ENCODE measurements around the gene PTN. TPM values are rescaled to one million over a fixed set of nuclear protein-coding genes. Genes with fewer than 3 reads are reported as not detected.

PTN gene
- polyA plus RNA-seq, 2 of the 4 experiments (the other 2 are of a cell fraction) = not detected

DNA sequence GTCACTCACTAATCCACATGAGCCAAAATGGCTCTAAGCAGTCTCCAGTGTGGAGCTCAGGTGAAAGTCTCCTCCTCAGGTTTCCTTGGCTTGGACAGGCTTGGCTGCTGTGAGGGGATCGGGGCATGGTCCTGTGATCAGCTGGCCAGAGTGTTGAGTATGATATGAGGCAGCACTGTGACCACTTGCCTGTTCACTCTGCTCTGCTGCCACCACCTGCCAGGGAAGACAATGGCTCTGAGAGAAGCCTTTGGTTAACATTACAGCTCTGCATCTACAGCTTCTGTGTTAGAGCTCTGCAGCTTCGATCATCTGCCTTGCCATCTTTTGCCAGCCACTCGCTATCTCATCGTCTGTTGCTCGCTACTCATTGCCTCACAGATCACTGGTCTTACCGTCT lies 20.1 kb upstream of the PTN start:
- Histone ChIP-seq H3K9me3 (peaks cover 3% of the 10 kb centered on the region; the same call in 2 of the 3 replicates), H3K4me2 (no peak overlapping the region), H3K4me1 (no peaks in the 10 kb centered on the region), H3K4me3 (no peak overlapping the region), H3K27ac (no peak overlapping the region)
- DNase-seq (ENCODE audit: low read depth in 1 of 2, low spot score in 1 of 2) (no peak), FAIRE-seq (no peak), ATAC-seq (no peak)
- WGBS (ENCODE audit: missing lambda C conversion rate) = 17% methylated on average over 6 of the region's 6 CpGs
- TF ChIP-seq JUN (IDR thresholded peaks at IDR 0.05) (no peak), HDAC2 (IDR thresholded peaks at IDR 0.05) (no peak), SMC3 (IDR thresholded peaks at IDR 0.05) (no peak), MAFK (IDR thresholded peaks at IDR 0.05; ENCODE audit: partially characterized antibody) (no peak), RFX5 (IDR thresholded peaks at IDR 0.05) (no peak), RAD21 (conservative IDR thresholded peaks at IDR 0.05 in 1 of 2, IDR thresholded peaks at IDR 0.05 in 1 of 2) (no peak), POLR2A (IDR thresholded peaks at IDR 0.05; ENCODE audit: low read length) (no peak), NR3C1 (IDR thresholded peaks at IDR 0.05) (no peak)
- ChIA-PET CTCF (interaction anchor here (1.6 kb wide), 1 partner anchor 9 kb away, joined by 3 read pairs; no protein-coding TSS in a partner anchor), POLR2A (no interaction called here)

DNA sequence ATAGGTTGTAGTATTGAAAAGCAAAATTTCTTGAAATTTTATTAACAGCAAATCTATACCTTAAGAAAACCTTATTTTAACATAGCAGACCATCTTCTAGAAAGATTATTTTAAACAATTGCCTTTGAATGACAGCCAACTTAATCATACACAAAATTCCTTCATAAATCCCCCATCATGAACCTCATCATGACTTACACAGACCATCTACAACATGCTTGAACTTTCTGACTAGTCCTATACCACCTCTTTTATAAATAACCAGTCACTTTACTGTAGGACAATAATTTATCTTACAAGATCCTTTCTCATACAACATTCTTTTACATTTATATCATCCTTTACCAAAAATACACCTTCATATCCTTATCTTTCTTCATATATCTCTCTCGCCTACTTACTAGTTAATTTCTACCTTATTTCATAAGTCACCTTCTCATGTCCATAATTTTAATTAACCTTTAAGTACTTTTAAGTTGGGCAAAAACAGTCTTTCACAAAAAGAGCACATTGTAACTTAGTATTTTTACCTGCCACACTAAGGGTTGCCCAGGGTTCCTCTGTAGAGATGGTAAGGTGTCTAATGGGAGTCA lies 16.6 kb upstream of the PTN start:
- TF ChIP-seq ZFP36 (IDR thresholded peaks at IDR 0.05; ENCODE audit: borderline replicate concordance, partially characterized antibody) = peak; percentile 75
- no peak for TF ChIP-seq SREBF2 (IDR thresholded peaks at IDR 0.05)
- no peak for DNase-seq (ENCODE audit: low read depth in 1 of 2, low spot score in 1 of 2)
- Histone ChIP-seq H3K4me3 (no peak overlapping the region), H3K27ac (no peak overlapping the region), H3K9me3 (peaks cover 3% of the 10 kb centered on the region; the same call in 2 of the 3 replicates), H3K4me2 (no peak overlapping the region), H3K4me1 (no peaks in the 10 kb centered on the region)
- no peak for ATAC-seq
- WGBS (ENCODE audit: missing lambda C conversion rate) = 2% methylated on average over 1 of the region's 1 CpG
- ChIA-PET POLR2A (no interaction called here), CTCF (no interaction called here)
- FAIRE-seq = no peak

DNA sequence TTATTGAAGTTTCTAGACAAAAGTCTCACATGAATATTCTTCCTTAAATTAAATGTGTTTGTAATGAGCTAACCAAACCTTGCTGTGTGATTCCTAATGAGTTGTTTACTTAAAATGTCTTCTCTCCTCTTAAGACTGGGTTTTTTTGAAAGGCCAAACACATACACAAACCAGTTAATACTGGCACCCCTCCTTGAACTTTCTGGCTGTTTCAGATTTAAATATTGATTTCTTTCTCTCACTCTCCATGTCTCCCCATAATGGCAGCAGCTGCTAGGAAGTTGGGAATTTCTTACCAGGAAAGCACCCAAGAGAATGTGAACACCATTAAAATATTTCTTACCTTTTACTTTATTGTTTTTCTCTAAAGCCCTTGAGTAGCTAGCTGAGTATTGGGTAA lies 11.4 kb upstream of the PTN start:
- POLR2A ChIA-PET = no interaction called here
- H3K4me1 ChIP-seq = no peaks in the 10 kb centered on the region
- no peak overlapping the region for H3K4me2 ChIP-seq

DNA sequence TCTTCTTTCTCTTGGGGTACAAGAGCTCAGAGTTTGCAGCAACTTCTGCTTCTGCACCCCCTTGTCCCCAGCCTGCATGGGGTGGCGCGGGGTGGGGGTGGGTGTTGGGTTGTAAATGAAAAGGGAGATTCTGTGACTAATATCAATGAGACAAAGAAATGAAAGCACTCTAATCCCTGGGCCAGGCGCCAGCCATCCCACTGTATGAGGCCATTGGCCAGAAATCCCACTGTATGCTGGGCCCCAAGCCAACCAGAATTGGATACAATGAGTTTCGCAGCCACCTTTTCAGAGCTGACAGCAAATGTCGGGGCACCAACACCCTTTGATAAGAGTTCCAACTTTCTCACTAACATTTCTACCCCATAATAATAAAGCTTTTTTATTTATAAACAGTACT lies 10.9 kb upstream of the PTN start:
- WGBS (ENCODE audit: missing lambda C conversion rate) = 19% methylated on average over 3 of the region's 5 CpGs
- no peak for FAIRE-seq
- POLR2A ChIA-PET = no interaction called here
- ATAC-seq = no peak
- H3K4me1 ChIP-seq = no peaks in the 10 kb centered on the region
- no peak overlapping the region for H3K4me2 ChIP-seq
- no peaks in the 10 kb centered on the region; the same call in 2 of the 3 replicates for H3K9me3 ChIP-seq
- no peak overlapping the region for H3K27ac ChIP-seq
- no peak overlapping the region for H3K4me3 ChIP-seq
- no peak for DNase-seq (ENCODE audit: low read depth in 1 of 2, low spot score in 1 of 2)
- no peak for TF ChIP-seq SMC3 (IDR thresholded peaks at IDR 0.05)
- TF ChIP-seq TP53 (CRISPR knock-in tag; IDR thresholded peaks at IDR 0.05) = no peak
- no peak for TF ChIP-seq EP300 (IDR thresholded peaks at IDR 0.05)
- TF ChIP-seq ZSCAN20 (CRISPR knock-in tag; IDR thresholded peaks at IDR 0.05) = no peak
- TF ChIP-seq, protein P1, sequence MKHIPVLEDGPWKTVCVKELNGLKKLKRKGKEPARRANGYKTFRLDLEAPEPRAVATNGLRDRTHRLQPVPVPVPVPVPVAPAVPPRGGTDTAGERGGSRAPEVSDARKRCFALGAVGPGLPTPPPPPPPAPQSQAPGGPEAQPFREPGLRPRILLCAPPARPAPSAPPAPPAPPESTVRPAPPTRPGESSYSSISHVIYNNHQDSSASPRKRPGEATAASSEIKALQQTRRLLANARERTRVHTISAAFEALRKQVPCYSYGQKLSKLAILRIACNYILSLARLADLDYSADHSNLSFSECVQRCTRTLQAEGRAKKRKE (CRISPR knock-in tag; IDR thresholded peaks at IDR 0.05; ENCODE audit: low read depth) = no peak
- no peak for TF ChIP-seq KDM1A (IDR thresholded peaks at IDR 0.05; ENCODE audit: low read depth)
- TF ChIP-seq BHLHE40 (IDR thresholded peaks at IDR 0.05; ENCODE audit: low read depth, low read length) = no peak
- TF ChIP-seq RARB (CRISPR knock-in tag; IDR thresholded peaks at IDR 0.05) = no peak
- TF ChIP-seq JUNB (IDR thresholded peaks at IDR 0.05) = no peak
- TF ChIP-seq, protein P2, sequence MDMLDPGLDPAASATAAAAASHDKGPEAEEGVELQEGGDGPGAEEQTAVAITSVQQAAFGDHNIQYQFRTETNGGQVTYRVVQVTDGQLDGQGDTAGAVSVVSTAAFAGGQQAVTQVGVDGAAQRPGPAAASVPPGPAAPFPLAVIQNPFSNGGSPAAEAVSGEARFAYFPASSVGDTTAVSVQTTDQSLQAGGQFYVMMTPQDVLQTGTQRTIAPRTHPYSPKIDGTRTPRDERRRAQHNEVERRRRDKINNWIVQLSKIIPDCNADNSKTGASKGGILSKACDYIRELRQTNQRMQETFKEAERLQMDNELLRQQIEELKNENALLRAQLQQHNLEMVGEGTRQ (IDR thresholded peaks at IDR 0.05) = no peak
- TF ChIP-seq, protein P3, sequence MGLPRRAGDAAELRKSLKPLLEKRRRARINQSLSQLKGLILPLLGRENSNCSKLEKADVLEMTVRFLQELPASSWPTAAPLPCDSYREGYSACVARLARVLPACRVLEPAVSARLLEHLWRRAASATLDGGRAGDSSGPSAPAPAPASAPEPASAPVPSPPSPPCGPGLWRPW (IDR thresholded peaks at IDR 0.05) = no peak
- no peak for TF ChIP-seq CBX2 (IDR thresholded peaks at IDR 0.05; ENCODE audit: borderline replicate concordance, low read depth)
- no peak for TF ChIP-seq RCOR1 (IDR thresholded peaks at IDR 0.05; ENCODE audit: low read depth, low read length)
- TF ChIP-seq HOXB13 (CRISPR knock-in tag; IDR thresholded peaks at IDR 0.05; ENCODE audit: low read depth) = no peak
- no peak for TF ChIP-seq NPAS2 (CRISPR knock-in tag; IDR thresholded peaks at IDR 0.05; ENCODE audit: borderline replicate concordance)
- no peak for TF ChIP-seq EHMT2 (IDR thresholded peaks at IDR 0.05; ENCODE audit: low read depth)
- CTCF ChIA-PET = interaction anchor here (0.9 kb wide), 1 partner anchor 100 kb away, joined by 4 read pairs; no protein-coding TSS in a partner anchor

More for the DNA sequence above, 11.4 kb upstream of the PTN start:
- FAIRE-seq = no peak
- CTCF ChIA-PET = interaction anchor here (0.9 to 1.2 kb wide), 2 partner anchors 9 to 100 kb away, joined by 3 to 4 read pairs; no protein-coding TSS in a partner anchor
- Histone ChIP-seq H3K9me3 (no peaks in the 10 kb centered on the region; the same call in 1 of the 3 replicates), H3K27ac (no peak overlapping the region), H3K4me3 (no peak overlapping the region)
- TF ChIP-seq NPAS2 (CRISPR knock-in tag; IDR thresholded peaks at IDR 0.05; ENCODE audit: borderline replicate concordance) = no peak
- DNase-seq (ENCODE audit: low read depth in 1 of 2, low spot score in 1 of 2) = no peak
- ATAC-seq = no peak
